C1 segment of cervical spinal cord (tissue), 14 donors: ENCODE measurements around the gene TBCD.
A peak's percentile ranks its signal among the peaks of the same experiment; 100 is the strongest.

Experiments used
- DNase-seq, 14 donors: peaks; one replicate each; lab custom pipeline; 2025; lab: John Stamatoyannopoulos, UW

TBCD gene

DNA sequence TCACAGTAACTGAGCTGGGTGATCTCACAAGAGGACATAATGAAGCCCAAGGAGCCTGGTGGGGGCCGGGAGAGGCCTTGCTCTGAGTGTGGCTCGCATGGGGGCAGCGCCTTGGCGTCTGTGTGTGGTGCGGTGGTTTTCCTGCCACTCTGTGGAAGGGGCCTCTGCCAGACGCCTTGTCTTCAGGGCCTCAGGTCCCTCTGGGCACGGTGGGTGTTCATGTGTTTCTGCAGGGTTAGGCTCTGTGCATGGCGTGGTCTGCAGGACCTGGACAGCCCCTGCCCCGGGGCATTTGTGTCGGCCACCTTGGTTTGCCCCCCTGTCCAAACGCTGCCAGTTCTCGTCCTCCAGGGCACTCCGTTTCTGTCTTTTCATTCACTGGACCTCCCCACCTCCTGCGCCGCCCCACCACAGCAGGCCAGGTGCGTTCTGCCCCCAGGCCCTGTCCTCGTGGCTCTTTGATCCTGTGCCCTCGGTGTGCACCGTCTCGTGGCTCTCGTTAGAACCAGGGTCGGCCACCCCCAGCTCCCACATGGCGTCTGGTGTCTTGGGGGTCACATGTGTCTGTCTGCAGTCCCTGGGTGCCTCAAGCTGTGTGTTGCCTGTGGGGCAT, 131.7 kb downstream of the TBCD start:
- no peak for DNase-seq

DNA sequence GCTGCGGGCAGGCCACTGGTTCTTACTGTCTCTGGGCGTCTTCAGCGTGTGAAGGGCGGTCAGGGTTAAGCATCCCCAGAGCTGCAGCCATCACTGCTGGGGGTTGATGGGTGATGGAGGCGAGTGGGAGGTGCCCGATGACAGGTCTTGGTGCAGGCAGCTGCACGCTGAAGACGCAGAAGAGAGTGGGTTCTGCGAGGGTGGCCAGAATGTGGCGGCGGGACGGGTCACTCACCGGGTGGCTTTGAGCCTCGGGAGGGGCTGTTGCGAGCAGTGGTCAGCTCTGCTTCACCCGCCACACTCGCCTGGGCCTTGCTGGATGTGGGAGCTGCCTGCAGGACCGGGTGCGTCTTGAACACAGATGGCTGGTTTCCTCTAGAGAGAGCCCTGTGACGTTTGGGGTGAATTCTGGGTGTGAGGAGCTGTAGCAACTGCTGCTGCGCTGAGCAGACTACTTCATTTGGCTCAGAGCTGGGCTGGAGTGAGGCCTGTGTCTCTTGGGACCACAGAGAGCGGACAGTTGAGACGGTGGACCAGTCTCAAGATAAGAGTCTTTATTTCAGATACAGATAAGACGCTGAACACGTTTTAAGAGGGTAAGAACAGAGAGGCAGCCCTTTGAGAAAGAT, 132.6 kb downstream of the TBCD start:
- DNase-seq, result no peak

DNA sequence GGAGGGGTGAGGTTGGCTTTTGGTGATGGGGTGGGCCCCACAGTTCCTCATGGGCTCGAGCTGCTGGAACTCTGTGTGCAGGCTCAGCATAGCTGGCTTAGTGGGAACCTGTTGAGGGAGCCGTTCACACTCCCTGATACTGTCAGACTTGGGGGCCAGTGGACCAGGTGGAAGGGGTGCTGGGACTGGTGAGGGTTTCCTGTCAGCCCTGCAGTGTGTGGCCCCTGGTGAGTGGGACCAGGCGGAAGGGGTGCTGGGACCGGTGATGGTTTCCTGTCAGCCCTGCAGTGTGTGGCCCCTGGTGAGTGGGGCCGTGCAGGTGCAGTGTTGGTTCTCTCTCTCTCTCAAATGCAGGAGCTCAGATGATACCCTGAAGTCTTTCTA, 133.1 kb downstream of the TBCD start:
- DNase-seq, result no peak

DNA sequence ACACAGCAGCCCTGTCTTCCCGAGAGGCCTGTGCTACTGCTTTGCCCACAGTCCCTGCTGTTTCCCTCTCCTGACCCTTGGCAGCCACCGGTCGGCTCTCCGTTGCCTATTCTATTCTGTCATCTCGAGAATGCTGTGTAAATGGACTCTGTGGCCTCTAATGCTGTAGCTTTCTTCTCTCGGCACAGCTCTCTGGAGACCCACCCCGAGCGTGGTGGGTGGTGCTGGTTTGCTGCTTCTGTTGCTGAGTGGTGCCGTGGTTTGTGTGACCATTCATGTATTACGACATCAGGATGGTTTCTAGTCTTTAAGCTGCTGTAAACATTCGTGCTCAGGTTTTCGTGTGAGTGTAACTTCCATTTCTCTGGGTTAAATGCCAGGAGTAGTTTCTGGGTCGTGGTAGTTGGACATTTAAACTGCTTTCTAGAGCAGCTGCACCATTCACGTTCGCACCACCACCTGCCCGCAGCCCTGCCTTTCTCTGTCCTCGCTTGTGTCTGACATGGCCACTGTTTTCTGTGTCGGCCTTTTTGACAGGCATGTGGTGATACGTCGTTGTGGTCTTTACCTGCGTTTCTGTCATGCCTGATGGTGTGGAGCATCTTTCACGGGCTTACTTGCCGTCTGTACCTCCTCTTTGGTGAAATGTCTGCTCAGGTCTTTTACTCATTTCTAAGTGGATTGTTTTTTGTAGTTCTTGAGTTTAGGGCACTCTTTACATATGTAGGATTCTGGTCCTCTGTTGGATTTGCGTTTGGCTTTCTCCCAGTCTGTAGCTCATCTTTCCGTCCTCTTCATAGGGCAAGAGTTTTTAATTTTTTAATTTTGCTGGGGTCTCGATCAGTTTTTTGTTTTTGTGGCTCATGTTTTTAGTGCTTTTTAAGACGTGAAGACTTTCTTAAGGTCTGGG, 135.6 kb downstream of the TBCD start:
- no peak for DNase-seq

DNA sequence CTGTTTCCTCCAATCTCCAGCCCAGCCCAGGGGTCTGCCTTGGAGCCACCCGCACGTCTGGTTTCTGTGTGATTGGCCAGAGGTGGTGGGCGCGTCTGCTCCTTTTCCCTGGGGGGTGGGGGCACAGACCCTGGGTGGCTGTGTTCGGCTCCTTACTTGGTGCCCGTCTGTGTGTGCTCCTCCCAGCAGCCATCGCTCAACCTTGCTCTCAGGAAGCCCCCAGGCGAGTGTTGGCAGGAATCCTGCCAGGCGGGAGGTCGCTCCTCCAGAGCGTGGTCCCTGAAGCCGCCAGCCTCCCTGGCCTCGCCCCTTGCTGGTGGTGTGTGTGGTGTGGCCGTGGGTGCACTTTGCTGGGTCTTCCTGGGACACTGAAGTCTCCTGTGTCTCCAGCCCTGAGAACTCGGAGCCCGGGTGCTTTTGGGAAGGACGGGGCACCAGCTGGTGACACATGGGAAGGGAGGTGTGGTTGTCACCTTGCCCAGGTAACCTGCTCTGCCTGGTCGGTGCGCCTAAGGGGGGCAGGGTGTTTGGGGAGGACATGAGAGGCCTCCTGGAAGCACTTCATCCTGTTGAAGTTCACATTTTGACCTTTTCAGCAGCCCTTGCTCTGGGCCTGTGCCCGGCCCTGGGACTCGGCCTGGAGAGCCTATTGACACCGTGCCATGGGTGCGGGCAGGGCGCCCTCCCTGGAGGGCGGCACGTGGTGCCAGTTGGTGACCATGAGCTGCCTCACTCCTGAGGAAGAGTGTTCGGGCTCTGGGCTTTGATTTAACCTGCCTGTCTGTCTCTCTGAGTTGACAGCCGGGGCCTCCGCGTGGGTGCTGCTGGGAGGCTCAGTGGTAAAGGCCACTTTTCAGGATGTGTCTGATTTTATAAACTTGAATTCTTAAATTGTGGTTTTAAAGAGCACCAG, 137.0 kb downstream of the TBCD start:
- DNase-seq, result peak in 5 of 14 donors; percentile 23 to 49 (median 35)

DNA sequence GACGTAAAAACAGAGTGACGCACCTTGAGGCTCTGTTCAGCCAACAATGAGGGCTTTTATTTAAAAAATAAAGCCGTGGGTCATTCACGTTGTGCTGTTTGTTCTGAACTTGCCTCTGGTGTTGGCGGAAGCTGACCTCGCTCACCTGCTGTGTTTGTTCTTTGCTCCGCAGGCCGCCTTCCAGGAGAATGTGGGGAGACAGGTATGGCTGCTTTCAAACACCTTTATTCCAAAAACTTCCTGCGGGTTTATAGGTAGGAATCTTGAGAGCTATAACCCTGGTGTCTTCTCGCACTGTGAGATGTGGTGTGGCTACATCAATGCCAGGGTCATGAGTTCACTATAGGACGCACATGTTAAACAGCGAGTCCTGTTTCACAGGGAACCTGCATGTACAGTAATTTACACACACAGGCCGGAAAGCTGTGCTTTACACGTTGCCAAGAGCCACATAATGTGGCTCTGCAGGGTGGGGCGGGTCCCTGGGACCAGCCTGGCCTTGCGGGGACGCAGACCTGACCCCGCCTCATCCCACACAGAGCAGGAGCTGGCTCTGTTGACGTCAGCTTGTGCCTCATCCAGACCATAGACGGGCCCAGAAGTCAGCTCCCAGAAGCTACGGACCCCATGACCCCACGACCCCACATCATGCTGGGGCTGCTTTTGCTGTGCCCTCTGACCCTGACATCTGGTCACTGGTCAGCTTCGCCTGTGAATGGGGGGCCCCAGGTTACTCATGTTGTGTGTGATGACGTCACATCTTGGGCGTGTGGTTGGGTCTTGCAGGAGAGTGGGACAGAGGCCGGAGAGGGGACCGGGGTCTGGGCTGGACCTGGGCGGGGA, 137.9 kb downstream of the TBCD start:
- no peak for DNase-seq

DNA sequence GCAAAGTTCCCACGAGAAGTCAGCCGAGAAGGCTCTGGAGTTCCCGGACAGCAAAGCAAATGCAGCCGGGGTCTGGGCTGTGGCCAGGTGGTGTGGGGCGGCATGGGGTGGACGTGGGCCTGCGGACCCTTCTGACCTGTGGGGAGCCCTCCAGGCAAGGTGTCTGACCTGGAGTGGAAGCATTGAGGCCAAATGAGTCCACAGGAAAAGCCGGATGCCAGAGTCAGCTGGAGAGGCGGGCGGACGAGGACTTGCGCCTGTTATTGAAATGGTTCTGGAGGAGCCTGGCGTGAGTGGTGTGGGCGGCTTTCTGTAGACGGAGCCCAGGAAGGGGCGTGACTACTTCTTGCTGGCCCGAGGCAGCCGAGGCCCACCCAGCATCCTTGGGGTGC, 138.5 kb downstream of the TBCD start:
- DNase-seq, result no peak

DNA sequence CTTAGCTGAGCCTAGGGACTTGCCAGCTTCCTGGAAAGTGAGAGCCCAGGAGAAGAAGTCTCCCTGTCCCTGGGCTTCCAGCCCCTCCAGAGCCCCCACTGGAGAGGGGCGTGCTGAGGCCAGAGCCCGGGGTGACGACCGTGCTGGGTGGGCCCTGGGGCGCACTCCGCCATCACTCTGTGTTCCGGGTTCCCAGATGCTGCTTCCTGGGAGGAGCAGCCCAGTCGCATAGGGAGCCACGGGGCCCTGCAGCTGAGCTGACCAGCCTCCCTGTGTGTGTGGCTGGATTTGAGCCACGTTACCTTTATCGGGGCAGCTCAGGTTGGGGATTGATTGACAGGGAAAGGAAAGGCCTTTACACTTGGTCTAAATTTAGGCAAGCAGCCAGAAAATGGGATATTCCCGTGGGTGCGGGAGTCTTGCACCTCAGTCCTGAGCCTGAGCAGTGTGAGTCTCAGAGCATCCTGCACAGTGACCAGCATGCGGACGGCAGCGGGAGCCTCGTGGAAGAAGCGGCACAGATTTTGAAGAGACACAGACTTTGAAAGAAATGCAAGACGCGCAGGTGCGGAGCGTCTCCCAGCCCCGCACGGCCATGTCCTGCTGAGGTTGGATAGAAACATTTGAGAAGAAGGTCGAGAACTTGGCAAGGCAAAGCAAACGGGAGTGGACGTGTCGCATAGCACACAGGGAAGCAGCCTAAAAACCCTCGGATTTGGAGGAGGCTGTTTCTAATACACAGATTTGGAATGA, 139.2 kb downstream of the TBCD start:
- DNase-seq, result no peak

DNA sequence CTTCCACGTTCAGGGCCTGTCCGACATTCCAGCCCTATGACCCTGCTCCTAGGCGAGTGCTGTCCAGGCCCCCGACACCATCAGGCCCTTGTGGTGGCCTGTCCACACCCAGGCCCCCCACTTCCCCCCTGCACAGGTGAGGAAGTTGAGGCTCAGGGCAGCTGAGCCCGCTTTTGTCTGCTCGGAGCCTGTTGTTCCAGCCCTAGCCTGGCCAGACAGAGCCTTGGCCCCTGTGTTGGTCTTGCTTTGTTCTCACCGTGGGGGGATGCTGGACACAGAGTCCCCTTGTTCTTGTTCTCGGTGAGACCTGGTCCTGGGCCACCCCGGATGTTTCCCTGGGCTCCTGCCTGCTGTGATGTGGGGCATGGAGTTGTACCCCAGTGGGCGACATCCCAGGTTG, 140.0 kb downstream of the TBCD start:
- no peak for DNase-seq

DNA sequence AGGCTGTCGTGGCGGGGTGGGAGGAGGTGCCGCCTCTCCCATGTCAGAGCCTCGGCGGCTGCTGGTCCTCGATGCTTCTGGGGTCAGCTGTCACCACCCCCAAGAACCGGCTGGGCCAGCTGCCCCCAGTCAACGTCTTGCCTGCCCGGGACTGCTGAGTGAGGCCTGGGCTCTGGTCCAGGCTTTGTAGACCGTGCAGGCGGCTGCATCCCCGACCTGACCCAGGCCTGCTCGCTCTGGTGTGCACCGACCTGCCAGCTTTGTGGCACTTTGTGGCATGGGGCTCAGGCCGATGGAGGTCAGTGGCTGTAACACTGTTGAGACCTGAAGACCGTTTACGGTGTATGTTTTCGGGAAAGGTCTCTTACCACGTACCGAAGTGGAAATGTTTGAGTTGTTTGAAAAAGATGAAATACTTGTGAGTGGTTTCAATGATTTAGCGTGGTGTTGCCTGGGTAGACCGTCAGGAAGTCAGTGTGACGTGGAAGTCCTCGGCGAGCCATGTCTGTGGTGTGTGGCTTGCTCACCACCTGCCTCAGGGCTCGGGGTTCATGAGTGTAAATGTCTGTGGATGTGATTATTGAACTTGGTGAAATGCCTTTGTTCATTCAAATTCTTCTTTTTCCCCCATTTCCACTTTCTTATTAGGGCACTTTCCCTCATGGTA, 141.2 kb downstream of the TBCD start:
- peak in 1 of 14 donors; percentile 21 for DNase-seq

DNA sequence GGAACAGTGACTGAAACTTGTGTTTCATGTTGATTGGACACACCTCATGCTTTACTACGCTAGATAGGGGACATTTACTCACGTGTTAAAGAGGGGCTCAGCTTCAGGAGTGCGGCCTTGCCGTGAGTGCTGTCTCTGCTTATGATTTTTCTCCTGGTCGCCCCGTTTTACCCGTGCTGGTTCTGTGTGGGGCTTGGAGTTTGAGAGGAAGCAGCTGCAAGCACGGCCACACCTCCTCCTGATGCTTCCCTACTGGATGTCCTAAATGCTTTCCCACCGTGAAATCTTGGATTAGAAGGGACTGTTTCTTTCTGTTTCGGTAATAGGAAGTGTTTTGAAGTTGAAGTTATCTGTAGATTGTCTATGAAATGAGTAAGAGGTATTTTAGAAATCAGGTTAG, 141.9 kb downstream of the TBCD start:
- DNase-seq, result no peak

DNA sequence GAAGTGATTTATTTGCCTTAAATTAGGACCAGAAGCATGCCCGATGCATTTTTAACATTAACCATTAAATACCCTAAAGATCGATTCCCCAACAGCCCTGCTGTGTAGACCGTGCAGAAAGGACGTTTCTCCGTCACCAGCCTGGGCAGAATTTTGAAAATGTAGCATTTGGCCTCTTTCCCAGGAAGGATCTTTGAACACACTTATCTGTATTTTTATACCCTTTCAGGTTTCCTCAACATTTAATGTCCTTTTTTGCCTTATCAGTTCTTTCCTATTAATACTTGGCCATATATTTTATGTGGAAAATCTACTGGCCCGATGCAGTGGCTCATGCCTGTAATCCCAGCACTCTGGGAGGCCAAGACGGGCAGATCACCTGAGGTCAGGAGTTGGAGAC, 142.5 kb downstream of the TBCD start:
- no peak for DNase-seq

DNA sequence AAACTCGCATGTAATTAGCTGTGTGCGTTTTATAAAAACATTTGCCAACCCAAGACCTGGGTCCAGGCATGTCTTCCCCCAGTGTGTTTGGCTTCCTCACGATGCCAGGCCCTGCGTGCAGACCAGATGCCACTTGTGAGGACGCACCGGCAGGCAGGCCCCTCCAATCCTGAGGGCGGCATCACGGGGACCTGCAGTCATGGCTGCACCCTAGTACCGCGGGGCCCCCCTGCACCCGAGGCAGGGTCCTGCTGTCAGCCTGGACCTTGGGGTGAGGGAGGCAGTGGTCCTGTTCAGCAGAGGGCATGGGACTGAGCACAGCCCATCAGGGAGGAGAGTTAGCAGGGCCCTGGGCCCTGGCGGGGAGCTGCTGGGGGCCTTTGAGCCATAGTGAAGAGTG, 143.2 kb downstream of the TBCD start:
- peak in 1 of 14 donors; percentile 8 for DNase-seq

DNA sequence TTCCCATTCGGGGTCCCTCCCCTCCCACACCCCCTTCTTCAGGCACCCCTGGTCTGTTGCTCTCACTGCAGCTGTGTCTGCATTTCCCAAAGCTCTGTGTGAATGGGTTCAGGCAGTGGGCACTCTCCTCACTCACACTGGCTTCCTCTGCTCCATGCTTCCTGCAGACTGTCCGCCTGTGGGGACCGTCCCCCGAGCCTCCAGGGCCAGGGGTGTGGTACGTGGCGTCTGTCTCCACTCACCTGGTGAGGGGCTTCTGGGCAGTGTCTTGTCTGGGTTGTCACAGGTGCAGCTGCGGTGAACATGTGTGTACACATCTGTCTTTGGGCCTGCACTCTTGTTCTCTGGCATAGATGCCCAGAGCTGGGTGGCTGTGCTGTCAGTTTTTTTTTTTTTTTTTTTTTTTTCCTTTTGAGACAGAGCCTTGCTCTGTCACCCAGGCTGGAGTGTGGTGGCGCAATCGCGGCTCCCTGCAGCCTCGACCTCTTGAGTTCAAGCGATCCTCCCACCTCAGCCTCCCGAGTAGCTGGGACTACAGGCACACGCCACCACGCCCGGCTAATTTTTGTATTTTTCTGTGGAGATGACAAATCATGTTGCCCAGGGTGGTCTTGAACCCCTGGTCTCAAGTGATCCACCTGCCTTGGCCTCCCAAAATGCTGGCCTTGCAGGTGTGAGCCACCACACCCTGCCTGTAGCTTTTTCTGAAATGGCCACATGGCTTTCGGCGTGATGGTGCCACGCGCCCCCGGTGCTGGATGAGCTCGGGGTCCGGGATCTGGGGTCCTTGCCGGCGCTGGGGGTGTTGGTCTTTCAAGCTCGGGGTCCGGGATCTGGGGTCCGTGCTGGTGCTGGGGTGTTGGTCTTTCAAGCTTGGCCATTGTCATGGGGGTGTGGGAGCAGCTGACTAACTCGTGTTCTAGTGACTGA, 144.5 kb downstream of the TBCD start:
- DNase-seq, result no peak

DNA sequence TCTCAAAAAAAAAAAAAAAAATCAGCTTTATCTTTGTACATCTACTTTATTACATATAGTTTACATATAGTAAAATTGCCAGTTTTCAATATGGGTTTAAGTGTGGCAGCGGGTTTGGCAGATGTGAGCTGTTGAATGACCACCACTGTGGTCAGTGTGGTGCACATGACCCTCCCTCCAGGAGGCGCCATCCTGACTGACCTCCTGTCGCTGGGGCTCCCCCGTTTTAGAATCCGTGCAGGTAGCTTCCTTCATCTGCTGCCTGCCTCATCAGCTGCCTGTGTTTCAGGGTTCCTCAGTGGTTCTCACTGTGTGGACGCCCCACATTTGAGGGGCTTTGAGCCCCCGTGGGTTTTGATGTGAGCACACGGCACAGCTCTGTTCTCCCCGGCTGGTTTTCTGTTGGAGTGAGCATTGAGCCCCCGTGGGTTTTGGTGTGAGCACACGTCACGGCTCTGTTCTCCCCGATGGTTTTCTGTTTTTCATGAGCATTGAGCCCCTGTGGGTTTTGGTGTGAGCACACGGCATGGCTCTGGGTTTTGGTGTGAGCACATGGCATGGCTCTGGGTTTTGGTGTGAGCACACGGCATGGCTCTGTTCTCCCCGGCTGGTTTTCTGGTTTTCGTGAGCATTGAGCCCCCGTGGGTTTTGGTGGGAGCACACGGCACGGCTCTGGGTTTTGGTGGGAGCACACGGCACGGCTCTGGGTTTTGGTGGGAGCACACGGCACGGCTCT, 145.8 kb downstream of the TBCD start:
- no peak for DNase-seq

DNA sequence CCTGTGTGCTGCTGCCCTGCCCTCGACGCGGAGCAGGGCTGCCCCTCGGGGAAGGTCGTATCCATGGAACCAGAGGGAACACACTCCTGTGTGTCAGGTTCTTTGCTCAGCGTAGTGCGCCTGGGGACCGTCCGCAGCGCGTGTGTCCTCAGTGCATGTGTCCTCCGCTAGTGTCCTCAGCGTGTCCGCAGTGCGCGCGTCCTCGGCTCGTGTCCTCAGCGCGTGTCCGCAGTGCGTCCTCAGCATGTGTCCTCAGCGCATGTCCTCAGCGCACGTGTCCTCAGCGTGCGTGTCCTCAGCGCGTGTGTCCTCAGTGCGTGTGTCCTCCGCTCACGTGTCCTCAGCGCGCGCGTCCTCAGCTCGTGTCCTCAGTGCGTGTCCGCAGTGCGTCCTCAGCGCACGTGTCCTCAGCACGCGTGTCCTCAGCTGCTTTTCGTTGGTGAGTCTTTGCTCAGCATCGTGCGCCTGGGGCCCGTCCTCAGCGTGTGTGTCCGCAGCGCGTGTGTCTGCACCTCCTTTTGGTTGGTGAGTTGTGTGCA, 147.2 kb downstream of the TBCD start:
- no peak for DNase-seq

DNA sequence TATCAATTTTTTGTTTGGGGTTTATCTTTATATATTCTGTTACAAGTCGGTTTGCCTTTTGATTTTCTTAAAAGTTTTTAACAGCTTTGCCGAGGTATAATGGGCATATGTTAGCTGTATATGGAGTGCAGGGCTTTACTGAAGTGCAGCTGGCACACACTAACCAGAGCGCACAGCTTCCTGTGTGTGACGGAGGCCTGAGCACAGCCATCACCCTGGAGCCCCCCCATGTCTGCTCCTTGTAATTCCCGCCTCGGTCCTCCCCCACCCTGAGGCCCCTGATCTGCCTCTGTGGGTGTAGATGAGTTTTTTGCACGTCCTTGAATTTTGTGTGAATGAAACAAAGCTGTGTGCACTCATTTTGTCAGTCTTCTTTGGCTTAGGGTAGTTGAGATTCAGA, 148.1 kb downstream of the TBCD start:
- no peak for DNase-seq
